Activated CD8-positive, alpha-beta T cell treated with anti-CD3 and anti-CD28 coated beads, Interleukin-2, amount 10 ng/mL, durations not matched to agents 7 days and 5 days (primary cell): ENCODE results near the gene TUBG2. TPM values are rescaled to one million over a fixed set of nuclear protein-coding genes. Genes with fewer than 3 reads are reported as not detected.

Experiments
- ATAC-seq: fragments of 150-1000 bp; cut with Tn5 transposase; one replicate; pipeline ENCODE4 v1.10.0; 2021; ENCODE audit warnings: moderate library complexity
- CTCF ChIA-PET: fragments of 350-600 bp; sonication (Branson Sonifier 250); formaldehyde crosslinking; loops from one replicate; lab custom pipeline; 2021; ENCODE audit warnings: antibody characterized with exemption; lab: Charles Lee
- POLR2A ChIA-PET: fragments of 350-600 bp; sonication (Branson Sonifier 250); formaldehyde crosslinking; loops from one replicate; lab custom pipeline; 2021; ENCODE audit warnings: antibody characterized with exemption; lab: Charles Lee
- DNase-seq: peaks from one replicate; pipeline ENCODE4 v3.0.0-alpha.2; 2020
- H3K27ac Mint-ChIP-seq: one replicate; pipeline ENCODE4 v1.8.0; 2021; ENCODE audit warnings: mild to moderate bottlenecking, mixed read lengths
- H3K27me3 Mint-ChIP-seq: one replicate; pipeline ENCODE4 v1.8.0; 2021; ENCODE audit warnings: low read depth, mixed read lengths
- H3K36me3 Mint-ChIP-seq: one replicate; pipeline ENCODE4 v1.8.0; 2021; ENCODE audit warnings: low read depth, mixed read lengths
- H3K4me1 Mint-ChIP-seq: one replicate; pipeline ENCODE4 v1.8.0; 2021; ENCODE audit warnings: low read depth, mixed read lengths
- H3K4me3 Mint-ChIP-seq: one replicate; pipeline ENCODE4 v1.8.0; 2021; ENCODE audit warnings: mild to moderate bottlenecking, mixed read lengths
- H3K9me3 Mint-ChIP-seq: one replicate; pipeline ENCODE4 v1.8.0; 2022; ENCODE audit warnings: mixed read lengths; ENCODE audit not compliant: insufficient read depth
- total RNA-seq, 2 experiments: library from RNA; stranded (reverse); gene quantifications; one replicate each; pipeline ENCODE4 v1.2.3, GENCODE V29; 2021

The TUBG2 gene
- total RNA-seq, 2 experiments from 2014 or later, result 8.0 to 8.1 TPM

DNA sequence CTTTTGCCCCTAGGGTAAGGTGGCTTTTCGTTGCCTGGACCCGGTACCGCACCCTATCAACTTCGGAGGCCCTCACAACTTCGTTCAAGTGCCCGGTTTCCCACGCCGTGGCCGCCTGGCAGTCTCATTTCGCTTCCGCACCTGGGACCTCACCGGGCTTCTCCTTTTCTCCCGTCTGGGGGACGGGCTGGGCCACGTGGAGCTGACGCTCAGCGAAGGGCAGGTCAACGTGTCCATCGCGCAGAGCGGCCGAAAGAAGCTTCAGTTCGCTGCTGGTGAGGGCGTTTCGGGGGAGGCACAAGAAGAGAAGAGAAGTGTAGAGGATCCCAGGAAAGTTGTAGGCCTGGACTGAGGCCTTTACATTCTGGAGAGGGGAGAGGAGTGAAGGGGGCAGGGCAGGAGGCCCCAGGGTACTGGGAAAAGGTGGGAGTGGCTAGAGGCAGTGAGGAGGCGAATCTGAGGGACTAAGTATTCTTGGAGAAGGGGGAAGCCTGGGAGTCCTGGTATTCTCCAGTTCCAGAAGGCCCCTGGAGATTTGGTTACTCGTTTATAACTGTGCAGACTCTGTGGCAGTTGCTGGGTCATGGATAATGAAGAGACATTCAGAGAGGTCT, 28.7 kb downstream of the TUBG2 start:
- DNase-seq, result no peak
- Mint-ChIP-seq H3K4me3 (no peak overlapping the region), H3K4me1 (peaks cover 12% of the 10 kb centered on the region), H3K36me3 (no peaks in the 10 kb centered on the region), H3K27me3 (peaks cover 33% of the 10 kb centered on the region), H3K27ac (no peak overlapping the region), H3K9me3 (no peaks in the 10 kb centered on the region)
- ATAC-seq, result no peak
- ChIA-PET CTCF (no interaction called here), POLR2A (no interaction called here)

DNA sequence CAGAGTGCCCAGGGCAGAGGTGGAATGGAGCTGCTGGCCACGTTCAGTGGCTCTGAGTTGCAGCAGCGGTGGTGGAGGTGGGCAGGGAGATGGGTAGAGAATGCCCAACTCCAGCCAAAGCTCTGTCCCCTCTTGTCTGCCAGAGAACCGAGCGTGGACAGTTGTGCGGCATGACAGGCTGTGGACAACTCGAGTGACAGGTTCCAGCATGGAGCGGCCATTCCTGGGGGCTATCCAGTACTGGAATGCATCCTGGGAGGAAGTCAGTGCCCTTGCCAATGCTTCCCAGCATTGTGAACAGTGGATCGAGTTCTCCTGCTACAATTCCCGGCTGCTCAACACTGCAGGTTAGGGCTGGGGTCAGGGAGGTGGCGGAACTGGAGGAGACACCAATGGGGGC, 31.5 kb downstream of the TUBG2 start:
- DNase-seq (no peak), ATAC-seq (no peak)
- Mint-ChIP-seq H3K4me1 (no peaks in the 10 kb centered on the region), H3K27ac (no peak overlapping the region), H3K36me3 (peaks cover under 1% of the 10 kb centered on the region), H3K4me3 (no peak overlapping the region), H3K27me3 (peaks cover 12% of the 10 kb centered on the region), H3K9me3 (no peaks in the 10 kb centered on the region)
- ChIA-PET CTCF (no interaction called here), POLR2A (no interaction called here)

DNA sequence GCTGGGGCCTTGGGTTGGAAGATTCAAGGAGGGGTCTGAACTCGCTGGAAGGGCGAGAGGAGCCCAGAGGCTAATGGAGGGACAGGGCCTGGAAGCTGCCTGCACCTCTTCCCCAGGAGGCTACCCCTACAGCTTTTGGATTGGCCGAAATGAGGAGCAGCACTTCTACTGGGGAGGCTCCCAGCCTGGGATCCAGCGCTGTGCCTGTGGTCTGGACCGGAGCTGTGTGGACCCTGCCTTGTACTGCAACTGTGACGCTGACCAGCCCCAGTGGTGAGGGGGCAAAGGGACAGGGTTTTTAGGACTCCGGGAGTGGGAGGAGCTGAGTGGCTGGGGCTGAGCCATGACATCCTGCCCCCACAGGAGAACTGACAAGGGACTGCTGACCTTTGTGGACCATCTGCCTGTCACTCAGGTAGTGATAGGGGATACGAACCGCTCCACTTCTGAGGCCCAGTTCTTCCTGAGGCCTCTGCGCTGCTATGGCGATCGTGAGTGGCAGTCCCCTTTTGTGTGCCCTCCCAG, 32.0 kb downstream of the TUBG2 start:
- CTCF ChIA-PET, result interaction anchor here (1.4 kb wide), 1 partner anchor 73 kb away, joined by 3 read pairs; no protein-coding TSS in a partner anchor
- Mint-ChIP-seq H3K9me3 (no peaks in the 10 kb centered on the region), H3K27me3 (peaks cover 7% of the 10 kb centered on the region), H3K4me3 (no peak overlapping the region), H3K4me1 (no peaks in the 10 kb centered on the region), H3K36me3 (peaks cover 4% of the 10 kb centered on the region), H3K27ac (no peak overlapping the region)
- DNase-seq, result no peak
- no peak for ATAC-seq
- POLR2A ChIA-PET, result no interaction called here

DNA sequence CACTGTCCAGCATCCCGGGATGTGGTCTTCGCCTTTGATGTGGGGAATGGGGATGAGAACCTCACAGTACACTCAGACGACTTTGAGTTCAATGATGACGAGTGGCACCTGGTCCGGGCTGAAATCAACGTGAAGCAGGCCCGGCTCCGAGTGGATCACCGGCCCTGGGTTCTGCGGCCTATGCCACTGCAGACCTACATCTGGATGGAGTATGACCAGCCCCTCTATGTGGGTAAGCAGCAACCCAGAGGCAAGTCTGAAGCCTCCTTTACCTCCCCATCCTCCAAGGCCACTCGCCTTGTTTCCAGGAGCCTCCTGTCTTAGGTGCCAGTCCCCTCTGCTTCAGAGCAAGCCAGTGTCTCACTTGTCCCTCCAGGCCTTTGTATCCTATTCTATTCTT, 33.4 kb downstream of the TUBG2 start:
- H3K4me1 Mint-ChIP-seq, result no peaks in the 10 kb centered on the region
- peaks cover 4% of the 10 kb centered on the region for H3K36me3 Mint-ChIP-seq
- no peak overlapping the region for H3K4me3 Mint-ChIP-seq
- DNase-seq, result no peak
- POLR2A ChIA-PET, result no interaction called here
- no peaks in the 10 kb centered on the region for H3K9me3 Mint-ChIP-seq
- no peak for ATAC-seq
- H3K27ac Mint-ChIP-seq, result no peak overlapping the region
- CTCF ChIA-PET, result no interaction called here
- peaks cover 3% of the 10 kb centered on the region for H3K27me3 Mint-ChIP-seq

DNA sequence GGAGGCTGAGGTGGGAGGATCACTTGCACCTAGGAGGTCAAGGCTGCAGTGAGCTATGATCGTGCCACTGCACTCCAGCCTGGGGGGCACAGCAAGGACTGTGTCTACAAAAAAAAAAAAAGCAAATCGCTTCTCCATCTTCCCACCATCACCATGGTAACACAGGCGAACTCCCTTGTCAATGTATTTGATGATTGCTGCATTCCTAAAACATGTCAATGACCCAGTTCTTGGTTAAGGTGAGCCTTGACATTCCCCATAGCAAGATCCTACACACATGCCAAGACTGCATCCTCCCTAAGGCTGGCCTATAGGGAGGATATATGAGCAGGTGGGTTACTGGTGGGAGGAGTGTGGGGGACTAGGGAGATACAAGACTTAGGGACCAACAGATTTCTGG, 35.4 kb downstream of the TUBG2 start:
- CTCF ChIA-PET, result no interaction called here
- DNase-seq (no peak), ATAC-seq (no peak)
- POLR2A ChIA-PET, result no interaction called here
- Mint-ChIP-seq H3K27me3 (peaks cover 2% of the 10 kb centered on the region), H3K4me1 (no peaks in the 10 kb centered on the region), H3K27ac (no peak overlapping the region), H3K4me3 (no peak overlapping the region), H3K36me3 (peaks cover 7% of the 10 kb centered on the region), H3K9me3 (no peaks in the 10 kb centered on the region)

DNA sequence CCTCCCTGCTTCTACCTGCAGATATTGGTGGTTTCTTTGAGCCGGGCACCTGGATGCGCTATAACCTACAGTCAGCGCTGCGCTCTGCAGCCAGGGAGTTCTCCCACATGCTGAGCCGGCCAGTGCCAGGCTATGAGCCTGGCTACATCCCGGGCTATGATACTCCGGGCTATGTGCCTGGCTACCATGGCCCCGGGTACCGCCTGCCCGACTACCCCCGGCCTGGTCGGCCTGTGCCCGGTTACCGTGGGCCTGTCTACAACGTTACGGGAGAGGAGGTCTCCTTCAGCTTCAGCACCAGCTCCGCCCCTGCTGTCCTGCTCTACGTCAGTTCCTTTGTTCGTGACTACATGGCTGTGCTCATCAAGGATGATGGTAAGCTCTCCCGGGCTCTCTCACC, 36.4 kb downstream of the TUBG2 start:
- Mint-ChIP-seq H3K9me3 (no peaks in the 10 kb centered on the region), H3K27ac (no peak overlapping the region), H3K4me3 (no peak overlapping the region), H3K27me3 (peaks cover 2% of the 10 kb centered on the region), H3K36me3 (peaks cover 7% of the 10 kb centered on the region), H3K4me1 (no peaks in the 10 kb centered on the region)
- POLR2A ChIA-PET, result no interaction called here
- DNase-seq (no peak), ATAC-seq (no peak)
- CTCF ChIA-PET, result interaction anchor here (2.7 kb wide), 1 partner anchor 15 kb away, joined by 7 read pairs; no protein-coding TSS in a partner anchor

DNA sequence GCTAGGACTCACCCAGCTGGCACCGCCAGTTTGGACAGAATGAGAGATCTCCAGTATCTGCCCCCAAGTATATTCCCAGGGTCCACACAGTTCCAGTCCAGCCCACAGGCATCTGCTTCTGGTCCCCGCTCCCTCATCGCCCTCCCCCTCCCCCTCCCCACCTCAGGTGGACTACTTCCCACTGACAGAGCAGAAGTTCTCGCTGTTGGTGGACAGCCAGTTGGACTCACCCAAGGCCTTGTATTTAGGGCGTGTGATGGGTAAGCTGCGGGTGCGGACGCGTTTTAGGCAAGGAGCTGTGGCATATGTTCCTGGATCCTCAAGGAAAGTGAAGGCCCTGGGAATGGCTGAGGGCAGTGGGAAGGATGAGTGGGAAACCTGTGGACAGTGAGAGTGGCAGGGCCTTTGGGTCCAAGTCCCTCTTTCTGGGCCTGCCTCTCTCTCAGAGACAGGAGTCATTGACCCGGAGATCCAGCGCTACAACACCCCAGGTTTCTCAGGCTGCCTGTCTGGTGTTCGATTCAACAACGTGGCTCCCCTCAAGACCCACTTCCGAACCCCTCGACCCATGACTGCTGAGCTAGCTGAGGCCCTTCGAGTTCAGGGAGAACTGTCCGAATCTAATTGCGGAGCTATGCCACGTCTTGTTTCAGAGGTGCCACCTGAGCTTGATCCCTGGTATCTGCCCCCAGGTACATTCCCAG, 38.2 kb downstream of the TUBG2 start:
- H3K4me3 Mint-ChIP-seq, result no peak overlapping the region
- no peaks in the 10 kb centered on the region for H3K4me1 Mint-ChIP-seq
- H3K9me3 Mint-ChIP-seq, result no peaks in the 10 kb centered on the region
- no peak overlapping the region for H3K27ac Mint-ChIP-seq
- peaks cover 2% of the 10 kb centered on the region for H3K27me3 Mint-ChIP-seq
- CTCF ChIA-PET, result interaction anchor here (1.7 to 2.7 kb wide), 2 partner anchors 17 to 18 kb away, joined by 7 to 8 read pairs; no protein-coding TSS in a partner anchor
- DNase-seq, result no peak
- POLR2A ChIA-PET, result no interaction called here
- no peak for ATAC-seq
- peaks cover 13% of the 10 kb centered on the region for H3K36me3 Mint-ChIP-seq

DNA sequence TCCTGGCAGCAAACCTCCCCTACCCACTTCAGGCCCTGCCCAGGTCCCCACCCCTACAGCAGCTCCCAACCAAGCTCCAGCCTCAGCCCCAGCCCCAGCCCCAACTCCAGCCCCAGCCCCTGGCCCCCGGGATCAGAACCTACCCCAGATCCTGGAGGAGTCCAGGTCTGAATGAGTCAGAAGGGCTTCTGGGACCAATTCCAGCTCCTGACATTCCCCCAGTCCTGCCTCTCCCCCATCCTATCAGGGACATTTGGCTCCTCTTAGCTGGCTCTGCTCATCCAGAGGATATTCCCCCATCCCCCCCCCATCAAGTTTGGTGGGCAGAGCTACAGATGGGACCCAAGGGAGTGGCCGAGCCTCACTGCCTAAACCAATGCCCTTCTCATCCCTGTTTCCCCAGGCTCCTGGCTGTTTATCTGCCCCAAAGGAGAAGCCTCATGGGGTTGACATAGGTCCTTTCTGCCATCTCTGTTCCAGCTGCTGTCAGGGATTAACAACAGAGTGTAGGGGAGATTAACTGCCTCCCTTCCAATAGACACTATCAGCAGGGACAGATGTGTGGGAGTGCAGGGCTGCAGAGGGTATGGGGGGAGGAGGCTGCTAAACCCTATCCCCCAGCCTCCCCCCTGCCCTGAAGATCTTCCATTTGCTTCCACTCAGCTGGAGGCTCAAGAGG, 39.8 kb downstream of the TUBG2 start:
- DNase-seq, result no peak
- ChIA-PET CTCF (interaction anchor here (1.0 to 1.7 kb wide), 2 partner anchors 20 to 120 kb away, joined by 3 to 8 read pairs; no protein-coding TSS in a partner anchor), POLR2A (no interaction called here)
- H3K27me3 Mint-ChIP-seq, result peaks cover 2% of the 10 kb centered on the region
- H3K36me3 Mint-ChIP-seq, result peaks cover 26% of the 10 kb centered on the region
- ATAC-seq, result no peak
- H3K4me3 Mint-ChIP-seq, result no peak overlapping the region
- no peak overlapping the region for H3K27ac Mint-ChIP-seq
- no peaks in the 10 kb centered on the region for H3K9me3 Mint-ChIP-seq
- H3K4me1 Mint-ChIP-seq, result no peaks in the 10 kb centered on the region

DNA sequence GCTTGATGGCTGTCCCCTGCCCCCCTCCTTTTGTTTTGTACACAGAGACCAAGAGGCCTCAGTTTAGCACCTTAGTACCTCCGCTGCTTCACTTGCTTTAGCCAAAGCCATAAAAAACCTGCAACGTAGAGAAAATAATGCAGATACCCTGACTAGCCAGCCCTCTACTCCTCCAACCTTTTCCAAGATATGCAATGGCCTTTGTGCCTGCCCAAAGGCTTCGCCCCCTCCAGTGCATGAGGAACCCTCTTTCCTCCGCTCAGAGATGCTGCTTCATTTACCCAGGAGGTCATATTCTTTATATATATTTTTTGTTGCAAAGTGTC, 40.3 kb downstream of the TUBG2 start:
- Mint-ChIP-seq H3K36me3 (peaks cover 30% of the 10 kb centered on the region), H3K4me1 (peaks cover 2% of the 10 kb centered on the region), H3K9me3 (no peaks in the 10 kb centered on the region), H3K4me3 (no peak overlapping the region), H3K27me3 (peaks cover 2% of the 10 kb centered on the region), H3K27ac (no peak overlapping the region)
- DNase-seq (no peak), ATAC-seq (no peak)
- ChIA-PET CTCF (interaction anchor here (1.7 kb wide), 1 partner anchor 20 kb away, joined by 8 read pairs; no protein-coding TSS in a partner anchor), POLR2A (no interaction called here)

DNA sequence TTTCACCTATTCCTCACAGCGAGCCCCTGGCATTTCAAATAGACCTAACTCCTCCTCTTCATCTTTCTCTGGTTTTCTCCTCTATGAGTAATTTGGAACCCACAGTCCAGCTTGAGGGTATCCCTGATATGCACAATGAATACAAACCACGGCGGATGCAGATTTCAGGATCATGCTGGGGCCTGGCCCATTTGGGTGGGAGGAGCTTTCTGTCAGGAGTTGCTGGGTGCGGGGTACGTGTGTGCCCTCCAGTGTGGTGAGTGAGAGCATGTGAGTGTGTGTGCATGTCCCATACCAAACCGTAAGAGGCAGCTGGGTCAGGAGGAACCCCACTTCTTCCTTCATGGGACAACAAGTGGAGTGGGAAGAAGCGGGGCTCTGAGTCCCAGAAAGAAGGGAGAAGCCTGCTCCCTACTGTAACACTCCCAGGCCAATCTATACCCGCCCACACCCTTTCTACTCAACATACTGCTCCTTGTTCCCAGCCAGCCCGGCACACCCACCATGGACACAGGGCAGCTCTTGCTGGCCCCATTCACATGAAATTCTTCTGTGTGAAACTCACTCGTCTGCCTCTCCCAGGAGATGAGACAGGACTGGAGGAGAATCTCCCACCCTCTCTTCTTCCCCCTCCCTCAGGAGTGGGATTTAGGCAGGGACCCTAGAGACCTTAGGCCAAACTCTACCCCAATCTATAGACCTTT, 41.7 kb downstream of the TUBG2 start:
- no peaks in the 10 kb centered on the region for H3K9me3 Mint-ChIP-seq
- peaks cover 2% of the 10 kb centered on the region for H3K27me3 Mint-ChIP-seq
- ChIA-PET CTCF (interaction anchor here (0.9 kb wide), 1 partner anchor 20 kb away, joined by 3 read pairs; no protein-coding TSS in a partner anchor), POLR2A (no interaction called here)
- peaks cover 12% of the 10 kb centered on the region for H3K4me1 Mint-ChIP-seq
- H3K4me3 Mint-ChIP-seq, result no peak overlapping the region
- peaks cover 37% of the 10 kb centered on the region for H3K36me3 Mint-ChIP-seq
- no peak for DNase-seq
- H3K27ac Mint-ChIP-seq, result no peak overlapping the region
- no peak for ATAC-seq

DNA sequence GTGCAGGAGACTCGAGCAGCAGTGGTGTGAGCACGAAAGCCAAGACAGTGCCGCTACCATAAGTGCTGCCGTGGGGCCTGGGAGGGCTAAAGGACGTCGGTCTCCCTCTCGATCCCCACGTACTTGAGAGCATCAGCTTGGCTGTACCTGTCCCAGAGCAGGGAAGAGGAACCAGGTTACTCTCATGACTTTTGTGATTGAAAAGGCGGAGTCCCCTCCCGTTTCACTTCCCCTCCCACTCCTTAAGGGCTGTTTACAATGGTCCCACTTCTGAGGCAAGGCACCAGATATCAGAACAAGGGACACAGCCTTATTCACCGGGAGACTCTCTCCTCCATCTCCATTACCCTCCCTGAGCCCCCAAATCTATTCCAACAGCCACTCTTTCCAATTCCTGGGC, 43.4 kb downstream of the TUBG2 start:
- H3K36me3 Mint-ChIP-seq, result peaks cover 45% of the 10 kb centered on the region
- ATAC-seq (no peak), DNase-seq (no peak)
- peaks cover 2% of the 10 kb centered on the region for H3K27me3 Mint-ChIP-seq
- peaks cover 22% of the 10 kb centered on the region for H3K4me1 Mint-ChIP-seq
- H3K27ac Mint-ChIP-seq, result no peak overlapping the region
- no peaks in the 10 kb centered on the region for H3K9me3 Mint-ChIP-seq
- CTCF ChIA-PET, result interaction anchor here (1.6 kb wide), 1 partner anchor 124 kb away, joined by 5 read pairs; no protein-coding TSS in a partner anchor
- POLR2A ChIA-PET, result no interaction called here
- H3K4me3 Mint-ChIP-seq, result no peak overlapping the region
